Hepatic stellate cell (primary cell): Measurements from ENCODE around the gene NR3C1.
"Not testable (repeated sequence)": the region's sequence is repeated elsewhere in the genome, so short reads cannot be mapped to it uniquely, and the experiment has no call there.

Experiments
- DNase-seq: peaks from one replicate; pipeline ENCODE4 v3.0.0; 2011; ENCODE audit warnings: low spot score

NR3C1 gene

DNA sequence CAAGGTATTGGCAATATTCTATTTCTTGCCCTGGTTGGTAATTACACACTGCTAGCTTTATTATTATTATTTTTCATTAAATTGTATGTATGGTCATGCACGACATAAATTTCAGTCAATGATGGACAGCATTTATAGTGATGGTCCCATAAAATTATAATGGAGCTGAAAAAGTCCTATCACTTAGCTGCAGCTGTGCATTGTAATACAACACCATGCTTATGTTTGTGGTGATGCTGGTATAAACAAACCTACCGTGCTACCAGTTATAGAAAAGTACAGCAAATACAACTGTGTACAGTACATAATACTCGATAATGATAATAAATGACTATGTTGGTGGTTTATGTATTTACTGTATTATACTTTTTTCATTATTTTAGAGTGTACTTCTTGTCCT lies 65.5 kb downstream of the NR3C1 start:
- DNase-seq = no peak

DNA sequence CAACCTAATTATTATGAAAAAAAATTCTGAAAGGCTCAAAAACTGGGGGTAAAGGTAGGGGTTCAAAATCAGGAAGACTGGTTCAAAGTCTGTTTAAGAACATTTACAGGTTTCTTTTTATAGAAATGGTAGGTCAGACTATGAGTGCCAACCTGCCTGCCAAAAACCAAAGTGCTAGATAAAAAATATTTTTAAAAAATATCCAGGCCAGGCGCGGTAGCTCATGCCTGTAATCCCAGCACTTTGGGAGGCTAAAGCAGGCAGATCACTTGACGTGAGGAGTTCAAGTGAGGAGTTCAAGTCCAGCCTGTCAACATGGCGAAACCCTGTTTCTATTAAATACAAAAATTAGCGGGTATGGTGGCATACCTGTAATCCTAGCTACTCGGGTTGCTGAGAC lies 67.0 kb downstream of the NR3C1 start:
- no peak for DNase-seq

DNA sequence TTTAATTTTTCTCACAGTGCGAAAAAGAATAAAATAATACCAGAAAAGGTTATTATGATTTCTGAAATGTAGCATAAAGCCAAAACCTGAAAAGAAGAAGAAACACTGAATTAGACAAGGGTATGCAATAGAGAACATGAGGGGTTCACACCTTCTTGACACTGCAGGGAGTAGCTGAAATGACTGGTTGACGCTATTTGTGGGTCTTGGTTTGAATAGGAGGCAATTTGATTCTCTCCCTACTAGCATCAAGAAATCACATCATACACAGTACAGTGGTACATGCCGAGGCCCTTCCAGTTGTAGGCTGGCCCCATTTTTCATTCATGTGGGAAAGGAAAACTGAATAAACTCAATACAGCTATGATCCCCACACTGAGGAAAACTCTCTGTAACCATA lies 68.6 kb downstream of the NR3C1 start:
- DNase-seq = no peak

DNA sequence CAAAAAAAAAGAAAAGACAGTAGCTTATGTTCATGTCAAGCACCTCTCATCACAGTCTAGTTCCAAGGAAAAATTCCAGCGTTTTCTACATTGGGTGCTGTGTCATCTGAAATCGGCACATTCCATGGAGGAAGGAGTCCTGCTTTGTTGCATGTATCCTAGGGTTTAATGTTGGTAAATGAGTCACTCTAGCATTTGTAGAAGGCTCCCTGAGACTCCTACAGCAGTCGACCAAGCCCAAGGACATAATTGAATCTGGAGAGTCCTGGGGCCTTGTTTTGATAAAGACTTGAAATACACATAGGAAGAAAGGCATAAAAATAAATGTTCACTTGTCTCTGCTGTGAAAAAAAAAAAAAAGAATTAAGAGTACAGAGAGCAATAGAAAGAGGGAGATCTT lies 69.1 kb downstream of the NR3C1 start:
- not testable (repeated sequence) for DNase-seq

DNA sequence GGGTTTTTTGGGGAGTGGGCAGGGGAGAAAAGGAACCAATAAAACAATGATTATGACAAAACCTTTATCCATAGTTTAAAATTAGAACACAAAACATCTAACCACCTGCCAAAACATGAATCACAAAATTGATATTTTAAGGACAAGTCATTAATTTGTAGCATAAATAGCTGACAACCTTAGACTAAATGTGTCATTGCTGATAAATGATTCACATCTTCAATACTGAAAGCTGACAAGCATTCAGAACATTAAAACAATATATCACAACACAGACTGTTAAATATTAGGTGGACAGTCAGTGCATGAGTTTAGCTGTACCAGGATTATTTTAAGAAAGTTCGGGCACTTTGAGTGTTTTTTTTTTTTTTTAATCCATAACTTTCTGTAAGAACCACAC lies 71.5 kb downstream of the NR3C1 start:
- DNase-seq = no peak

DNA sequence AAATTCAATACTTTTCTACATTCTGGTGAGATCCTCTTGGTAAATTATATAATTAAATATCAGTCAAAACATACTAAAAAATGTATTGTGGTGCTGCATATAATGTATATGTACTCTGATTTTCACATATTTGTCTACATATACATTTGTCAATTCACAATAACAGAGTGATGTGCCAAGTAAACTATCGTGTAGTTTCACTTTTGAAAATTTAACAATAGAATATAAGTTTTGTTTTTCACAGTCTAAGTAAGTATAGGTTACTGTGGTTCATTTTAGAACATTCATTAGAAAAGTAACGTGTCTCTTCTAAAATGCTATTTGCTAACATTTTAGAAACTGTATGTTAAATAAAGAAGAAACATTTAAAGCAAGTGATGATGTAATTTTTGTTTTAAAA lies 73.6 kb downstream of the NR3C1 start:
- DNase-seq = no peak

DNA sequence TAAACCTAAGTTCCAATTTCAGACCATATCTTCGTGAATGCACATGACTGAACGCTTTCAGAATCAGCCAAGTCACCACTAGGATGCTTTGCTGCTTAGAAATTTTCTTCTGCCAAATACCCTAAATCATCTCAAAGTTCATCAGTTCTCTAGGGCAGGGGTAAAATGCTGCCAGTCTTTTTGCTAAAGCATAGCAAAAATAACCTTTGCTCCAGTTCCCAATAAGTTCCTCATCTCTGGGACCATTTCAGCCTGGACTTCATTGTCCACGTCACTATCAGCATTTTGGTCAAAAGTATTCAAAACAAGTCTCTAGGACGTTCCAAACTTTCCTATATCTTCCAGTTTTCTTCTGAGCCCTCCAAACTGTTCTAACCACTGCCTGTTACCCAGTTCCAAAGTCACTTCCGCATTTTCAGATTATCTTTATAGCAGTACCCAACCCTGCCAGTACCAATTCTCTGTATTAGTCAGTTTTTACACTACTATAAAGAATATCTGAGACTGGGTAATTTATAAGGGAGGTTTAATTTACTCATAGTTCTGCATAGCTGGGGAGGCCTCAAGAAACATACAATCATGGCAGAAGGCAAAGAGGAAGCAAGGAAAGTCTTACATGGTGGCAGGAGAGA lies 74.8 kb downstream of the NR3C1 start:
- no peak for DNase-seq

DNA sequence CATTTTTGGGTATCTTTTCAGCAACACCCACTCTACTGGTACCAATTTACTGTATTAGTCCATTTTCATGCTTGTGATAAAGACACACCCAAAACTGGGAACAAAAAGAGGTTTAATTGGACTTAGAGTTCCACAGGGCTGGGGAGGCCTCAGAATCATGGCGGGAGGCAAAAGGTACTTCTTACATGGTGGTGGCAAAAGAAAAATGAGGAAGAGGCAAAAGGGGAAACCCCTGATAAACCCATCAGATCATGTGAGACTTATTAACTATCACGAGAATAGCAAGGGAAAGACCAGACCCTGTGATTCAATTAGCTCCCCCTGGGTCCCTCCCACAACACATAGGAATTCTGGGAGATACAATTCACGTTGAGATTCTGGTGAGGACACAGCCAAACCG lies 78.4 kb downstream of the NR3C1 start:
- not testable (repeated sequence) for DNase-seq

DNA sequence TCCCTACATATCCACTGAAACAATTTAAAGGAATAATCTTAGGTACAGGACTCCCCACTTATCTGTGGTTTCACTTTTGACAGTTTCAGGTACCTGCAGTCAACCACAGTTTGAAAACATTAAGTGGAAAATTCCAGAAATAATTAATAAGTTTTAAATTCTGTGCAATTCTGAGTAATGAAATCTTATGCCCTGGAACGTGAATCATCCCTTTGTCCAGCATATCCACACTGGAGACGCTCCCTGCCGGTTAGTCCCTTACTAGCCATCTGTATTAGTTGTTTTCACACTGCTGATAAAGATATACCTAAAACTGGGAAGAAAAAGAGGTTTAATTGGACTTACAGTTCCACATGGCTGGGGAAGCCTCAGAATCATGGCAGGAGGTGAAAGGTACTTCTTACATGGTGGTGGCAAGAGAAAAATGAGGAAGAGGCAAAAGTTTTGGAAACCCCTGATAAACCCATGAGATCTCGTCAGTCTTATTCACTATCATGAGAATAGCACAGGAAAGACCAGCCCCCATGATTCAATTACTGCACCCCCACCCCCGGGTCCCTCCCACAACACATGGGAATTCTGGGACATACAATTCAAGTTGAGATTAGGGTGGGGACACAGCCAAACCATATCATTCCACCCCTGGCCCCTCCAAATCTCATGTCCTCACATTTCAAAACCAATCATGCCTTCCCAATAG lies 80.4 kb downstream of the NR3C1 start:
- DNase-seq = not testable (repeated sequence)

DNA sequence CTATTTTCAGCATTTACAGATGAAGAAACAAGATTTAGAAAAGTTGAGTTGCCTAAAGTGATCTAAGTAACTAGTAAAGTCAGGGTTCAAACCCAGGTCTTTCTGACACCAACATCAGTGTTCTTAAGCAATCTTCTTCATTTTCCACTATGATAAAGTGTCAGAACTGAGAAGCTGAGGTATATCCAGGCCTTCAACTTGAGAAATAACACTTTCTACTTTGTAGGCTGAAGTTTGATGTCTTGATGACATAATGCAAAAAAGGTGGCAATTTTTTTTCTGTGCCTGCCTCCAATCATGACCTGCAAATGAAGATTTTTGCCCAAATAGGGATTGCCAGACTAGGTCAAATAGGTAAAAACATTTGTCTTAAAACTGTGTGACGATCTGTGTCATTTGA lies 81.3 kb downstream of the NR3C1 start:
- DNase-seq = no peak

DNA sequence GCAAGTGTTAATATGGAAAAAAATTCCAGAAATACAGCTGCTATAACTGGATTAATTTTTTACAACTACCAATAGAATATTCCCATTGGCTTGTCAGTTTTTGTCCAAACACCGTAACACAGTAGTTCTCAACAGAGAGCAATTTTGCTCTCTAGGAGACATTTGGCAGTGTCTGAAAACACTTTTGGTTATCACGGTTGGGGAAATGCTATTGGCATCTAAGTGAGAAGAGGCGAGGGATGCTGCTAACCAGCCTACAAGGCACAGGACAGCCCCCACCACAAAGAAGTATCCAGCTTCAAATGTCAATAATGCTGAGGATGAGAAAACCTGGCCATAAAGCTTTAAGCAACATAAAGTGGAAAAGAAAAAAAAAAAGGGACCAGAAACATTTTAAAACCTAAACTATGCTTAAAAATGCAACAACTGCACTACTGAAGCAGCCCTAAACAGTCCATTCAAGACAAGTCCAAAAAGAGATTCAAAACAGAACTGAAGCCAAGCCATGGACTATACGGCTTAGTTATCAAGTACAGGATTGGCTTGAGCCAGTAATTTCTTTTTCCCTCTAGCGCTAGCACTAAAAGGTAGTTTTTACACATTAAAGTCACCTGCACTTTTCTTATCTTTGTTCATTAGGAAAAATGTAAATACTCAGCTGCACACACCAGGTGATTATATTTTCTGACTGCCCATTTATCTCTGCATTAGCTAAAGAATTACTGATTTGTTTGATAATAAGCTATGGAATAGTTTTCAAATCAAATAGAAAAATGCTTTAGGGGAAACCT lies 83.9 kb downstream of the NR3C1 start:
- no peak for DNase-seq

DNA sequence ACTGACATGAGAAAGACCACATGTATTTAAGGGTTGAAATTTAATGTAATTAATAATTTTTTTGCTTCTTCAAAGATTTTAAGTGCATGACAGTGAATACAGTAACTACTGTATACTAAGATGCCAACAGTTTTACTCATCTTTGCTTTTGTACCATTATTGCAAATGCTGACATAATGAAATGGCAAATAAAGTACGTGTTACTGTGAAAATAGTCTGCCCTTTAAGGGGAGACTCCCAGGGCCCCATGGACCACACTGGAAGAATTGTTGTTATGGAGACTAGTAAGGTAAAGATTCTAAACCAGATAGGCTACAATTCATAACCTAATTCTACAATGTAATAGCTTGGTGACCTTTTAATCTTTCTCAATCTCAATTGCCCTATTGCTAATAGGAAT lies 84.7 kb downstream of the NR3C1 start:
- no peak for DNase-seq

DNA sequence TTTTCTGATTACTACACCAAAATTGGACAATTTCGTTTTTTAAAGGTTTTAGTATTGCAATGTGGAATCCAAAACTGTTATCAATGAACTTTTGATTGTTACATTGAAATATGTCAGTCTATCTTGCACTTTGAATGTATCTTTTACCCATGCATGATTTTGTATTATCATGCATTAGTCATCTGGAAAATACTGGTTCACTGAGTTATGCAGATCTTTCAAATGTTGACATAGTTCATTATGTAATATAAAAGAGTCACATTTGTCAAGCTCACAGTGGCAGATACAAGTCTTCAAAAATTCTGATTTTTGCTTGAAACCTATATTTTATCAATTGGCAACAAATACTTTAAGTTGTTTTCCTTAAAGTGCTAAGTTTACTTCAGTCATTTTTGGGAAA lies 85.2 kb downstream of the NR3C1 start:
- no peak for DNase-seq

DNA sequence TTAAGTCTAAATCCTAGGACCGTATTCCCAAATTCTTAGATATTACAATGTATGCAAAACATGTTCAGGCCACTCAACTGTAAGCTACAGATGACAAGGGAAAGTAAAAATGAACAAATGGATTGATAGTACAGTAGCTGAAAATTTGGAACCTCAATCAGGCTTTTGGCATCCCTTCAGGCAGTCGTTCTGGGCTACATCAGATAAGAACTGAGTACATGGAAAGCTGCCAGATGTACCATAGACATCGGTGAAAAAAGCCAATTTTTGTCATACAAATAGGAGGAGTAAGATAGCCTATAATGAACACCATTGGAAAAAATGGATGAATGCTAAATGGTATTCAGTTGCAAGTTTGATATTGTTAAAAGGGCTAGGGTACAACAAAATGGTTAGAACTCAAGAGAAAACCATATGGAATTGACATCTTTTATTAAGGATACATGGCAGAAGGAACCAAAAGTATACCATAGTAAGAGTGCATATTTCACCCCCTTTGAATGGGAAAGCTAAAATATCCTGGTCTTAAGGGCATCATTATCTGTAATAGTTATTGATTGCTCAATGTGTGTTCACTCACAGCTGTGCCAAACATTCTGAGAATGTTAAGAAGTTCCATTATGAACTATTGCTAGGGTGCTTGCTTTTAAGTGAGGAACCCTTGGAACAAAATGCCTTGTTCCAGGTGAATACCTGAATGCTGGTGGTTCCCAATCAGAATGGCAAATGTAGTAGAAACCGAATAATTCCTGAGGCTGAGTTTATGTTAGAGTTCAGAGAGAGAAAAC lies 86.4 kb downstream of the NR3C1 start:
- no peak for DNase-seq

DNA sequence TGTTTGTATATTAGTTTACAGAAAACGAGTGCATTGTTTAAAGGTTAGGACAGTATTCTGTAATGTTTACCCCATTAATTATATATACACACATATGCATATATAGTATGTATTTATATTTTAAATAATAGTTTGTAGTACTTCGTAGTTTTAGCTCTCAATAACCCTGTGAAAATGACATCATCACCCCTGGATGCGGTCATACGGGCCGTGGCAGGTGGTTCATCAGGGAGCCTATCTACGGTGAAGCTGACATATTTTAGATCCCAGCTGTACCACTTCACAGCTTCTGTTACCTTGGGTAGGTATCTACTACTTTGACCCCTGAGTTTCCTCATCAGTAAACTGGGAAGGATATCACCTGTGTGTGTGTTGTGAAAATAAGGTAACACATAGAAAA lies 87.1 kb downstream of the NR3C1 start:
- no peak for DNase-seq

DNA sequence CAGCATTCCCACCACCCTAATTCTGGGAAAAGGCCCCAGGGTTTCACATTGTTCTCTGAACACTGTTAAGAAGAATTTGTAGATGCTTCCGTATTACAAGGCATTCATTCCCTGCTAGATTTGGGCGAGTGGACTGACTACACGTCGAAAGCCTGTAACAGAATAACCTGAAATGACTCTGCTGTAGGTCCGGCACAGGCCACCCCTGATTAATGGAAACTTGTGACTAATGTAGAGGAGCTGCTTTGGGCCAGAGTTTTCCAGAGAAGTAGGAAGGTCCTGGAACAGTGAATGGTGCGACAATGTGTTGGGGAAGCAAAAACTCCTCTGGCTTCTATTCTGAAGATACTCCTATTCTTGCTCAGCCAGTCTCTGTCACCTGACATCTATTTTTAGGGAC lies 87.6 kb downstream of the NR3C1 start:
- no peak for DNase-seq

DNA sequence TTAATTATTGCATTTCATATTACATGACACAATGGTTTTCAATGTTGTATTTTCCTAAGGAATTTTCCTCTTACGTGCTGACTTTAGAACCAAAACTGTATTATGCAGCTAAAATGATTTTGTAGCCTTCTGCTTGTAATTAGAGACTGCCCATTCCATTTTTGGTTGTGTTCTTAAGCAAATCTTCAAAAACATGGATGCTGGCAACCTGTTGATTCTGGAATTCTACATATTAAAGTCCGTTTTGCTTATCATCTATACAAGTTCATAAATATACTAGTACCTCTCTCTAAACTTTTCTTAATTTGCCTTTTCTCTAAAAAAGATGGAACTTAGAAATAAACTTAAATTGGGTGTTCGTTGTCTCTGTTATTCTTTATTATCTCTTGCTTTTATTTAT lies 88.3 kb downstream of the NR3C1 start:
- no peak for DNase-seq

DNA sequence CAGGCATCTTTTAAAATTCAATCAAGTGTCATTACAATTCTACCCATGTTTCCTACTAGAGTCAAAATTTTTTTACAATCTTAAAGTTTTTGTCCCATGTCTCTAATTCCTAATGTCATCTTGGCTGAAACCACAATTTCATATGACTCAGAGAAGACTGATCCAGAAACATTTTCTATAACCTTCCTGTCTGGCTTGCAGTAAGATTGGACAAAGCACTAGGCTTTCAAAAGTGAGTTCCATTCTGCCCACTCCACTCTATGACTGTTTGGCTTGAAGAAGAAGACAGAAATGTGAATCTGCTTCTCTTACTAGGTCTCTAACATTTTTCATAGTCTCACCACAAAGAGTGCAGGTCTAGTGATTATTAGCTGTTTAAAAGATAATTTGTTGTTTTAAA lies 88.8 kb downstream of the NR3C1 start:
- DNase-seq = peak; percentile 36

DNA sequence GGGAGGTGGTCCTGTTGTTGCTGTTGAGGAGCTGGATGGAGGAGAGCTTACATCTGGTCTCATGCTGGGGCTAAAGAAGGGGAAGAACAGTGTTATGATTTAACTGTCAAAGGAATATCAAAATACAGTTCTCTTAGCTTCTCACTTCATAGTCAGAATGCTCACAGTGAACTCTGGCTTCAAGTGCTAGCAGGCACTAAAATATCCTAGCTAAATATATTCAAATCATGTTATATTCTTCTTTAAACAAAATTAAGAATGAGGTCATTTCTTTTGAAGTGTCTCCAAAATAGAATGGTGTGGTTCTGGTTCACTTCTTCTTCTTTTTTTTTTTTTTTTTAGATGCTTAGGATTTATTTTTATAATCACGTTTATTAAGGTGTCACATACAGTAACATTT lies 89.4 kb downstream of the NR3C1 start:
- DNase-seq = no peak

DNA sequence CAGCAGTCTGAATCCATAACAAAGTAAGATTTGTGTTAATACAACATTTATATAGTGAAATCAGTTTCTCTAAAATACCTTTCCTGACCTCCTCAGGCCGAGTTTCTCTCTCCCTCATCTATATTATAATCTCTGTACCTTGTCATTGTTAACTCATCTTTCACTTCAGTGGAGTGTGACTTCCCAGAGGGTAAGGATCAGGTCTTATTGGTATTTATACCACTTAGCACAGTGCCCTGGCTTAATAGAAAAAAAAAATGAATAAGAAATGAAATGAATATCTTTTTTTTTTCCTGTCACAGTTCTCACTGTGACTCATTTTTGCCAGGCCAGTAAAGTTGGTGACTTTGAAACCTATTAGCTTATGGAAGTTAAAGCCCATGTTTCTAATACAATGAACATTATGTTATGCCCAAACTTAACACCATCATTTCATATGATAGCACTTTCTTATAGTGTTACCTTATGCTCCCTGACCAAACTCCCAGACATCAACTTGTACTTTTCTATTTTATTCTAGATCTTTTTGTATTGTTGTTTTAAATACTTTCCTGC lies 90.1 kb downstream of the NR3C1 start:
- no peak for DNase-seq

DNA sequence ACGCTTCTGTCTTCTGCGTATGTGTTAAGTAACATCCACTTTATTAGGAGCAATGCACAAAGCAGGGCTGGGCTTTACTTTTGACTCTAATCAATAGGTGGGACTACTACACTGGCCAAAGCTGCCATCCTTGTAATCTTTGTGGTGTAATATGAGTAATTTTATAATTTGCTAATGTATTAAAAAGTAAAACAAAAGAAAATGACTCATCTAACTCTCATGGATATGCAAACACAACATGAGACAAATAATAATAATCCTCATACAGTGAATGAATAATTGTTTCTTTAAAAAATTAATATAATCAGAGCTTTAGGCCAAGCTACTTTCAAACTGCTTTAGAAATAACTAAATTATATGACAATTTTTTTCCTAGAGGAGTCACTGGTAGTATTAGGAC lies 90.7 kb downstream of the NR3C1 start:
- DNase-seq = no peak

DNA sequence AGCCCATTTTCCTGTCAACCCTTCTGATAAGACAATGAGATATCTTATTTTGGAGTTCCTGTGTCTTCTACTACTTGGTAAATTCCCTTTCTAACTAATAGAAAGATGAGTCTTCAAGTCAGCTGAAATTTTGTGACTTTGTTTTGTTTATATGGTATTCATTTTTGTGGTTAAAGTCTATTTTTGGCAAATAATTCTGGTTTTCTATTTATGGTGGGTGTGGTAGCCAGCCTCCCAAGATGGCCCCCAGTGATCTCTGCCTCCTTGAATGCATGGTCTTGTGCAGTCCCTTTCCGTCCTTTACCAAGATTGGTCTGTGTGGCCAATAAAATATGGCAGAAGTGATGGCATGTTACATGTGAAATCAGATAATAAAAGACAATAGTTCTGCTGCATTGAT lies 91.5 kb downstream of the NR3C1 start:
- DNase-seq = peak; percentile 9
